Measurements from ENCODE around the gene MRPS2.
A peak's percentile ranks its signal among the peaks of the same experiment; 100 is the strongest.

The MRPS2 gene

GRCh38 chr9:135498381-135499126 lies 1.9 kb upstream of the MRPS2 start:
- ChIA-PET POLR2A (no interaction called here), CTCF (no interaction called here)
- no peak for TF ChIP-seq CTCF (IDR thresholded peaks at IDR 0.05; ENCODE audit: control extremely low read depth, extremely low read depth, low read depth, missing control alignments)
- DNase-seq (ENCODE audit: extremely low spot score) = no peak

DNA sequence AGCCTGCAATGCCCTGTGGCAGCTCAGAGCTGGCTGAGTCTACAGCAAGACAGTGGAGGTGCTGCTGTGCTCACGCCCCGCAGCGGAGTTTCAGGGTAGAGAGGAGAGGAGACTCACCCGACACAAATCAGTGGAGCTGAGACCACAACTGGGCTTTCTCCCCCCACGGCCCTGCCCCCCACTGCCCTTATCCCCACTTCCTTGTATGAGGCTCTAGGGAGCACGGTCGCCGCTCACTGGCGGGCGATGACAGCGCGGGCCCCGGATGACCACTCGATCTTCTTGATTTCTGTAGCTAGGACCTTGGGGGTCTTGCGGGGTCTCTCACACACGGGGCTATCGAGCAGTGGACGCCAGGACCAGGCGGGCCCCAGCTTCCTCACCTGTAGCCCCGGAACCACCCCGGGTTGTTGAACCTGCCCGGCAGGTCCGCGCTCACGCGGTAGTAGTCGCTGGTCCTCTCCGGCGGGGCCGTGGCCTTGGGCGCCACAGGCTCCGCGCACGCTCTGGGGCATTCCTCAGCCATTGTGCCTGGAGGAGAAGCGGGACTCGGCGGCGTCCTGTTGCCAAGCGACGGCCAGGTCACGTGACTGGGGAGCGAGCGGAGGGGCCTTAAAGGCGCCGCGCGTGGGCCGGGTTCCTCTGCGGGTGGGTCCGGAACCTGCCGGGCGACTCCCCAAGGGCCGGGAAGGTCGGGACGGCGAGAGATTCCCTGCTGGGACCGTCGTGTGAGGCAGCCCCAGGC lies 984 bp upstream of the MRPS2 start:
- peak; percentile 90 for DNase-seq (ENCODE audit: extremely low spot score)
- TF ChIP-seq CTCF (IDR thresholded peaks at IDR 0.05; ENCODE audit: control extremely low read depth, extremely low read depth, low read depth, missing control alignments) = no peak
- POLR2A ChIA-PET = no interaction called here
- CTCF ChIA-PET = interaction anchor here (1.0 kb wide), 1 partner anchor 19 kb away, joined by 3 read pairs; no protein-coding TSS in a partner anchor

DNA sequence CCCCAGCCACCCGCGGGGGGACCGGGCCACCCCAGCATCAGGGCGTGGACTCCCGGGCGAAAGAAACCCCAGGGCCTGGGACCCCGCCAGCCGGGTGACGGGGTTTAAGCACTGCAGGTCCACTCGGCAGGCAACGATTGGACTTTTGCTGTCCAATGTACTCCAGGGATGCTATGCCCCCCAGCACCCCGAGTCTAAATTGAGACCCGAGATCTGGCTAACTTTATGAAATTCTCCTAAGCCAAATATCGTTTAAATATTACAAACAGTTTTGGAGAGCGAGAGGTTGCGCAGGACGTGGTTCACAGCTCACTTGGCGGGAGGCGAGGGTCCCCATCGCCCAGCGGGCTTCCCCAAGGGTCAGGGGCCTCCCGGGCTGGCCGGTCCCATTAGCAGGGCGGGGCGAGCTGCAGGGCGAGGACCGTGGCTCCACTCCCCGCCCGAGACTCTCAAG lies 384 bp upstream of the MRPS2 start:
- CTCF ChIA-PET = interaction anchor here (1.0 kb wide), 1 partner anchor 20 kb away, joined by 3 read pairs; no protein-coding TSS in a partner anchor
- TF ChIP-seq CTCF (IDR thresholded peaks at IDR 0.05; ENCODE audit: control extremely low read depth, extremely low read depth, low read depth, missing control alignments) = no peak
- POLR2A ChIA-PET = no interaction called here
- no peak for DNase-seq (ENCODE audit: extremely low spot score)

DNA sequence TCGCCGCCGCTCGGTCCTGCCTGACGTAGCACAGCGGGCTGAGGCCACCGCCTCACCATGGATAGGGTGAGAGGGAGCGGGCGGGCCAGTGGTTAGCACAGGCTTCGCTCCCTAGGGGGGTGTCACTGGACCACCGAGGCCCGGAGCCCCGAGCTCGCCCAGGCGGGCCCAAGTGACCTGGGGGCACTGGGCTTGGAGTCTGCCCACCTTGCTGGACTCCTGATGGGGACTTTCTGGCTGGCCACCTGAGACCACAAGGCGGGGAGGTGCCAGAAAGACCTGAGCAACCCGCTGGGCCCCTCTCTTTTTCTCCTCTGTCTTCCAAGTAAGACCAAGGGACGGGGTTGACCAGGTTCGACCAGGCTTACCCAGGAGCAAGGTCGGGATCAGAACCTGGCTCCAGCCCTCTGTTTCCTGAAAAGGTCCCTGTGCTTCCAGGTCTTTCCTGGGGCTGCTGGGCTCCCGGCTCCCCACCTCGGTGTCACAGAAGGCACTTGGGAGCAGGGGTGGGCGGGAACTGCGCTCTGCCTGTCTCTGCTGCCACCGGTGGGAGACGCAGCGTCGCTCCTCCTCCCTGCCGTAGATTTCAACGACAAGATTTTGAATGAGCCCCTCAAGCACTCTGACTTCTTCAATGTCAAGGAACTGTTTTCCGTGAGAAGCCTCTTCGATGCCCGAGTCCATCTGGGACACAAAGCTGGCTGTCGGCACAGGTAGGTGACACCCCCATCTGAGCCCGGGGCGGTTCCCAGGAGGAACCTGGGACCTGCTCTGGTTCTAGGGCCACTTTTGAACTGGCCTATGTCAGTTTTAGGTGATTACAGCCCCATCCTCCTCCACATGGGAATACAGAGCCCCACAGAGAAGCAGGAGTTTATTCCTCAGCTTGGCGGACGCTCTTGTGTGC lies 1.0 kb downstream of the MRPS2 start:
- ChIA-PET CTCF (no interaction called here), POLR2A (no interaction called here)
- no peak for TF ChIP-seq CTCF (IDR thresholded peaks at IDR 0.05; ENCODE audit: control extremely low read depth, extremely low read depth, low read depth, missing control alignments)
- DNase-seq (ENCODE audit: extremely low spot score) = peak; percentile 81

- ChIA-PET POLR2A (no interaction called here), CTCF (no interaction called here)
- DNase-seq (ENCODE audit: extremely low spot score) = no peak
- no peak for TF ChIP-seq CTCF (IDR thresholded peaks at IDR 0.05; ENCODE audit: control extremely low read depth, extremely low read depth, low read depth, missing control alignments)
These were observed 1.8 kb downstream of the MRPS2 start for GRCh38 chr9:135502168-135502872.

Data from GM10248 (cell line).